Sigmoid colon (tissue), 7 donors: ENCODE data around the gene TRIM73. TPM values are rescaled to one million over a fixed set of nuclear protein-coding genes. Genes with fewer than 3 reads are reported as not detected.
"Not testable (repeated sequence)": the region's sequence is repeated elsewhere in the genome, so short reads cannot be mapped to it uniquely, and the experiment has no call there.

Source experiments
- DNase-seq: peaks from one replicate; pipeline ENCODE4 v3.0.0-alpha.2; 2019
- H3K27ac ChIP-seq, 4 donors: fragments of 200-600 bp; sonication (generic); one replicate each; pipeline ENCODE4 v1.5.1; 2016 to 2019; ENCODE audit warnings: mild to moderate bottlenecking in 1 of 4
- H3K27me3 ChIP-seq, 3 donors: fragments of 200-600 bp; sonication (generic); one replicate each; pipeline ENCODE4 v1.5.1; 2019; ENCODE audit warnings: mild to moderate bottlenecking in 1 of 3
- H3K36me3 ChIP-seq, 4 donors: fragments of 200-600 bp; sonication (generic); one replicate each; pipeline ENCODE4 v1.5.1; 2016 to 2019
- H3K4me1 ChIP-seq, 4 donors: fragments of 200-600 bp; sonication (generic); one replicate each; pipeline ENCODE4 v1.5.1; 2017 to 2019
- H3K4me3 ChIP-seq, 4 donors: fragments of 200-600 bp; sonication (generic); one replicate each; pipeline ENCODE4 v1.5.1; 2017 to 2019; ENCODE audit warnings: mild to moderate bottlenecking in 2 of 4, moderate library complexity in 1 of 4
- H3K9me3 ChIP-seq, 4 donors: fragments of 200-600 bp in 3 of 4; sonication (generic) in 3 of 4; one replicate each; pipeline versions ENCODE4 v1.5.1 to v1.6.1; 2013 to 2019
- POLR2AphosphoS5 ChIP-seq, 4 donors: sonication (generic); formaldehyde crosslinking; IDR thresholded peaks; one replicate each; pipeline ENCODE4 v1.6.1; 2017; ENCODE audit warnings: antibody characterized with exemption in 4 of 4
- WGBS, 2 donors: extraction: QIAGEN DNeasy Blood & Tissue Kit; methylation state at CpG; one replicate each; pipeline ENCODE4 v1.1.7; 2013; 5-methylcytosine and 5-hydroxymethylcytosine counted together
- intact Hi-C: fragments of 100-400 bp; cut with DNase I; formaldehyde crosslinking; loops from one replicate; pipeline ENCODE4 v1.15.1; 2023
- polyA plus RNA-seq, 3 donors: library from polyadenylated mRNA; stranded (reverse); fragments of 200-250 nt; gene quantifications; one replicate each; pipeline ENCODE4 v1.2.3, GENCODE V29; 2013
- total RNA-seq, 4 donors: library from RNA; depleted of rRNA; stranded (reverse); fragments of >200 nt; gene quantifications; one replicate each; pipeline ENCODE4 v1.1.0, GENCODE V29; 2016
- donor health status: healthy with polysubstance abuse.
- donor health status: Bipolar disorder and iron deficiency.
- donor health status: healthy.

The TRIM73 gene
- 1 to 10 TPM in 3 of 4 donors, under 1 TPM in 1; 0.36 to 1.9 (median 1.5) TPM for total RNA-seq
- 1 to 10 TPM in 1 of 3 donors, under 1 TPM in 1, not detected in 1; 0.92 to 4.2 TPM for polyA plus RNA-seq

- H3K27ac ChIP-seq, intact Hi-C loops: not testable (repeated sequence)
- 25 to 27% methylated on average over 14 to 16 of the region's 34 CpGs for WGBS, 2 donors
Observed at GRCh38 chr7:75395329-75395728, at the start of gene TRIM73. Gene TRIM73 (plus strand): TSS chr7:75395629. CDS start chr7:75398934, 3,305 bp downstream.

GRCh38 chr7:75358671-75359541 lies 36.5 kb upstream of the TRIM73 start:
- H3K27me3 ChIP-seq, H3K4me1 ChIP-seq, H3K36me3 ChIP-seq, DNase-seq, H3K9me3 ChIP-seq, intact Hi-C loops: not testable (repeated sequence)
- WGBS, 2 donors, result 0% methylated on average over 11 to 41 of the region's 70 CpGs
- Histone ChIP-seq H3K4me3 (peak overlapping the region in 3 of 4 donors; percentile 36 to 46 (median 40)), H3K27ac (peak overlapping the region in 3 of 4 donors; percentile 62 to 71 (median 67))
- peak in 2 of 4 donors; percentile 20 to 31 for TF ChIP-seq POLR2AphosphoS5 (IDR thresholded peaks at IDR 0.05)

More at GRCh38 chr7:75395329-75395728, at the start of gene TRIM73:
- not testable (repeated sequence) for H3K9me3 ChIP-seq, H3K27me3 ChIP-seq, DNase-seq, H3K4me3 ChIP-seq, H3K4me1 ChIP-seq, H3K36me3 ChIP-seq

GRCh38 chr7:75359542-75359848 lies 35.9 kb upstream of the TRIM73 start:
- intact Hi-C loops, H3K4me1 ChIP-seq, H3K36me3 ChIP-seq, H3K27me3 ChIP-seq, DNase-seq, H3K9me3 ChIP-seq: not testable (repeated sequence)
- H3K4me3 ChIP-seq, result peak overlapping the region in 3 of 4 donors; percentile 36 to 46 (median 40)
- 0% methylated on average over 11 of the region's 29 CpGs; no CpG with 5 or more reads in 1 of the 2 donors for WGBS, 2 donors
- peak overlapping the region in 3 of 4 donors; percentile 61 to 71 (median 67) for H3K27ac ChIP-seq

- intact Hi-C loops, H3K27ac ChIP-seq, H3K4me1 ChIP-seq, H3K27me3 ChIP-seq, H3K36me3 ChIP-seq, H3K9me3 ChIP-seq, DNase-seq, H3K4me3 ChIP-seq: not testable (repeated sequence)
- no CpG with 5 or more reads among the region's 3 CpGs for WGBS, 2 donors
Observed at GRCh38 chr7:75364079-75364478, 31.4 kb upstream of the TRIM73 start.

- DNase-seq, H3K36me3 ChIP-seq, H3K4me3 ChIP-seq, H3K9me3 ChIP-seq, H3K4me1 ChIP-seq, H3K27ac ChIP-seq, intact Hi-C loops, H3K27me3 ChIP-seq: not testable (repeated sequence)
- WGBS, 2 donors, result no CpG with 5 or more reads among the region's 5 CpGs
Observed at GRCh38 chr7:75366643-75367042, 28.8 kb upstream of the TRIM73 start.

- WGBS, 2 donors, result no CpG with 5 or more reads among the region's 9 CpGs
- H3K27me3 ChIP-seq, H3K4me3 ChIP-seq, H3K4me1 ChIP-seq, H3K36me3 ChIP-seq, H3K27ac ChIP-seq, DNase-seq, intact Hi-C loops, H3K9me3 ChIP-seq: not testable (repeated sequence)
Observed at GRCh38 chr7:75367313-75367712, 28.1 kb upstream of the TRIM73 start.

- DNase-seq, H3K4me3 ChIP-seq, H3K4me1 ChIP-seq, H3K36me3 ChIP-seq, H3K9me3 ChIP-seq, H3K27ac ChIP-seq, intact Hi-C loops, H3K27me3 ChIP-seq: not testable (repeated sequence)
- WGBS, 2 donors, result no CpG with 5 or more reads among the region's 4 CpGs
Observed at GRCh38 chr7:75374144-75374518, 21.3 kb upstream of the TRIM73 start.

- H3K27me3 ChIP-seq, H3K36me3 ChIP-seq, H3K9me3 ChIP-seq, intact Hi-C loops, DNase-seq, H3K4me1 ChIP-seq, H3K27ac ChIP-seq, H3K4me3 ChIP-seq: not testable (repeated sequence)
- no CpG with 5 or more reads among the region's 17 CpGs for WGBS, 2 donors
Observed at GRCh38 chr7:75374519-75375317, 20.7 kb upstream of the TRIM73 start.

GRCh38 chr7:75393194-75393593 lies 2.2 kb upstream of the TRIM73 start:
- WGBS, 2 donors, result no CpG with 5 or more reads among the region's 6 CpGs

GRCh38 chr7:75397865-75398264 lies 2.4 kb downstream of the TRIM73 start:
- H3K27ac ChIP-seq, H3K4me1 ChIP-seq, H3K36me3 ChIP-seq, DNase-seq, intact Hi-C loops, H3K4me3 ChIP-seq, H3K9me3 ChIP-seq, H3K27me3 ChIP-seq: not testable (repeated sequence)
- no CpG with 5 or more reads among the region's 2 CpGs for whole genome bisulfite sequencing, 2 donors

More at GRCh38 chr7:75393194-75393593, 2.2 kb upstream of the TRIM73 start:
- H3K4me3 ChIP-seq, H3K27ac ChIP-seq, H3K27me3 ChIP-seq, H3K36me3 ChIP-seq, H3K9me3 ChIP-seq, DNase-seq, H3K4me1 ChIP-seq, intact Hi-C loops: not testable (repeated sequence)

GRCh38 chr7:75398771-75399700 lies 3.6 kb downstream of the TRIM73 start:
- H3K27me3 ChIP-seq, H3K9me3 ChIP-seq, H3K27ac ChIP-seq, intact Hi-C loops, H3K4me3 ChIP-seq, H3K36me3 ChIP-seq, H3K4me1 ChIP-seq: not testable (repeated sequence)
- DNase-seq, result peak; percentile 24
- 91 to 94% methylated on average over 3 to 4 of the region's 34 CpGs for WGBS, 2 donors

- intact Hi-C loops, H3K27ac ChIP-seq, H3K36me3 ChIP-seq, H3K4me1 ChIP-seq, H3K27me3 ChIP-seq, DNase-seq, H3K4me3 ChIP-seq, H3K9me3 ChIP-seq: not testable (repeated sequence)
- no CpG with 5 or more reads among the region's 6 CpGs for WGBS, 2 donors
Observed at GRCh38 chr7:75400575-75400974, 5.1 kb downstream of the TRIM73 start.
